HG03064 (cell line): ENCODE measurements around the gene PLAAT2.
"Not testable (repeated sequence)": the region's sequence is repeated elsewhere in the genome, so short reads cannot be mapped to it uniquely, and the experiment has no call there.

Source experiments
- ATAC-seq: cut with Tn5 transposase; IDR thresholded peaks from one replicate; pipeline ENCODE4 v1.9.1; 2021; ENCODE audit warnings: low read depth; ENCODE audit not compliant: unreplicated experiment

The PLAAT2 gene

GRCh38 chr11:63551091-63551888 is 11.9 kb downstream of the PLAAT2 start:
- ATAC-seq, result no peak

GRCh38 chr11:63550156-63550700 is 13.0 kb downstream of the PLAAT2 start:
- not testable (repeated sequence) for ATAC-seq

- no peak for ATAC-seq
These were observed 13.8 kb downstream of the PLAAT2 start for GRCh38 chr11:63549411-63549810.

GRCh38 chr11:63548178-63548577 is 15.0 kb downstream of the PLAAT2 start:
- no peak for ATAC-seq

GRCh38 chr11:63547061-63547460 is 16.1 kb downstream of the PLAAT2 start:
- no peak for ATAC-seq

- ATAC-seq, result no peak
These were observed 19.5 kb downstream of the PLAAT2 start for GRCh38 chr11:63543711-63544110.

GRCh38 chr11:63542506-63542905 is 20.7 kb downstream of the PLAAT2 start:
- not testable (repeated sequence) for ATAC-seq

GRCh38 chr11:63537293-63538101 is 25.7 kb downstream of the PLAAT2 start:
- ATAC-seq, result no peak

- no peak for ATAC-seq
These were observed 26.4 kb downstream of the PLAAT2 start, which contains the start of gene PLAAT4 for GRCh38 chr11:63536669-63537292. PLAAT4 (plus strand) TSS chr11:63536808; CDS start chr11:63536869, 61 bp downstream.

- no peak for ATAC-seq
These were observed 27.4 kb downstream of the PLAAT2 start for GRCh38 chr11:63535734-63536133.

GRCh38 chr11:63534895-63535461 is 28.2 kb downstream of the PLAAT2 start:
- ATAC-seq, result no peak

GRCh38 chr11:63534076-63534475 is 29.1 kb downstream of the PLAAT2 start:
- no peak for ATAC-seq

- no peak for ATAC-seq
These were observed 30.2 kb downstream of the PLAAT2 start for GRCh38 chr11:63532799-63533475.

- no peak for ATAC-seq
These were observed 31.1 kb downstream of the PLAAT2 start for GRCh38 chr11:63532117-63532516.

- ATAC-seq, result not testable (repeated sequence)
These were observed 31.9 kb downstream of the PLAAT2 start for GRCh38 chr11:63531074-63531792.

- no peak for ATAC-seq
These were observed 33.2 kb downstream of the PLAAT2 start for GRCh38 chr11:63530021-63530420.

GRCh38 chr11:63529373-63529772 is 33.8 kb downstream of the PLAAT2 start:
- ATAC-seq, result not testable (repeated sequence)

- not testable (repeated sequence) for ATAC-seq
These were observed 34.4 kb downstream of the PLAAT2 start for GRCh38 chr11:63528729-63529278.

GRCh38 chr11:63528156-63528555 is 35.0 kb downstream of the PLAAT2 start:
- ATAC-seq, result not testable (repeated sequence)
